BLaER1 (cell line): ENCODE measurements around the gene ZDHHC19.
"Not testable (repeated sequence)": the region's sequence is repeated elsewhere in the genome, so short reads cannot be mapped to it uniquely, and the experiment has no call there.

Source experiments
- H3K27ac ChIP-seq: shearing (Covaris generic); formaldehyde crosslinking; 2 replicates; pipeline ENCODE4 v1.8.1; 2022
- H3K27me3 ChIP-seq: shearing (Covaris generic); formaldehyde crosslinking; 2 replicates; pipeline ENCODE4 v1.8.1; 2022
- H3K36me3 ChIP-seq: shearing (Covaris generic); formaldehyde crosslinking; 2 replicates; pipeline ENCODE4 v1.8.1; 2022
- H3K4me1 ChIP-seq: shearing (Covaris generic); formaldehyde crosslinking; 2 replicates; pipeline ENCODE4 v1.8.1; 2022
- H3K4me2 ChIP-seq: shearing (Covaris generic); formaldehyde crosslinking; 2 replicates; pipeline ENCODE4 v1.8.1; 2022
- H3K4me3 ChIP-seq: shearing (Covaris generic); formaldehyde crosslinking; 2 replicates; pipeline ENCODE4 v1.8.1; 2022
- H3K9ac ChIP-seq: shearing (Covaris generic); formaldehyde crosslinking; 2 replicates; pipeline ENCODE4 v1.8.1; 2022
- H3K9me3 ChIP-seq: shearing (Covaris generic); formaldehyde crosslinking; 2 replicates; pipeline ENCODE4 v1.8.1; 2022
- H4K20me1 ChIP-seq: shearing (Covaris generic); formaldehyde crosslinking; 2 replicates; pipeline ENCODE4 v1.8.1; 2022
- Cebpa-rat ChIP-seq: shearing (Covaris generic); IDR thresholded peaks from 2 replicates; pipeline ENCODE4 v1.8.1; 2022

The ZDHHC19 gene

GRCh38 chr3:196210673-196211556, at the start of gene ZDHHC19:
TSS of gene ZDHHC19 (minus strand) at chr3:196211400. CDS start at chr3:196211315, 85 bp downstream.
- Histone ChIP-seq H3K9me3 (peaks cover 7% of the 10 kb centered on the region; the same call in 1 of the 2 replicates), H3K9ac (no peak within 1 kb of the TSS), H3K36me3 (no peaks in the 10 kb centered on the region), H3K27me3 (no peaks in the 10 kb centered on the region), H3K4me2 (no peak within 1 kb of the TSS), H3K27ac (no peak within 1 kb of the TSS), H3K4me1 (peaks cover 29% of the 10 kb centered on the region), H4K20me1 (no peaks in the 10 kb centered on the region), H3K4me3 (no peak within 1 kb of the TSS)
- TF ChIP-seq Cebpa-rat = no peak

GRCh38 chr3:196260784-196261183, 49.6 kb upstream of the ZDHHC19 start:
- no peaks in the 10 kb centered on the region for H4K20me1 ChIP-seq
- H3K36me3 ChIP-seq = peaks cover 60% of the 10 kb centered on the region
- H3K27me3 ChIP-seq = no peaks in the 10 kb centered on the region
- H3K27ac ChIP-seq = no peak overlapping the region
- no peaks in the 10 kb centered on the region for H3K4me1 ChIP-seq
- H3K9ac ChIP-seq = no peak overlapping the region
- peaks cover 8% of the 10 kb centered on the region; the same call in 1 of the 2 replicates for H3K9me3 ChIP-seq
- no peak overlapping the region for H3K4me2 ChIP-seq
- H3K4me3 ChIP-seq = no peak overlapping the region
- no peak for TF ChIP-seq Cebpa-rat

- peaks cover 12% of the 10 kb centered on the region for H3K9me3 ChIP-seq
- peaks cover 53% of the 10 kb centered on the region for H3K36me3 ChIP-seq
- H3K27me3 ChIP-seq = no peaks in the 10 kb centered on the region
- no peaks in the 10 kb centered on the region for H4K20me1 ChIP-seq
- no peak overlapping the region for H3K4me3 ChIP-seq
- no peak overlapping the region for H3K4me2 ChIP-seq
- no peak overlapping the region for H3K27ac ChIP-seq
- peaks cover 20% of the 10 kb centered on the region for H3K4me1 ChIP-seq
- no peak overlapping the region for H3K9ac ChIP-seq
- no peak for TF ChIP-seq Cebpa-rat
These were observed 44.6 kb upstream of the ZDHHC19 start for GRCh38 chr3:196255776-196256175.

GRCh38 chr3:196254376-196255283, 43.4 kb upstream of the ZDHHC19 start:
- Histone ChIP-seq H4K20me1 (no peaks in the 10 kb centered on the region), H3K36me3 (peaks cover 59% of the 10 kb centered on the region), H3K9me3 (peaks cover 23% of the 10 kb centered on the region), H3K4me2 (no peak overlapping the region), H3K27ac (no peak overlapping the region), H3K4me3 (no peak overlapping the region), H3K27me3 (no peaks in the 10 kb centered on the region), H3K9ac (no peak overlapping the region), H3K4me1 (peaks cover 20% of the 10 kb centered on the region)
- no peak for TF ChIP-seq Cebpa-rat

- Histone ChIP-seq H3K4me2 (peak overlapping the region; percentile 56), H3K27me3 (no peaks in the 10 kb centered on the region), H3K4me1 (peaks cover 20% of the 10 kb centered on the region), H3K27ac (peak overlapping the region; percentile 18; the same call in 1 of the 2 replicates), H3K4me3 (no peak overlapping the region), H4K20me1 (no peaks in the 10 kb centered on the region), H3K36me3 (peaks cover 73% of the 10 kb centered on the region), H3K9ac (no peak overlapping the region), H3K9me3 (peaks cover 26% of the 10 kb centered on the region)
- TF ChIP-seq Cebpa-rat = no peak
These were observed 40.7 kb upstream of the ZDHHC19 start for GRCh38 chr3:196251918-196252317.

GRCh38 chr3:196246612-196247308, 35.6 kb upstream of the ZDHHC19 start:
- TF ChIP-seq Cebpa-rat = no peak
- Histone ChIP-seq H3K36me3 (peaks cover 92% of the 10 kb centered on the region), H3K9ac (no peak overlapping the region), H3K9me3 (peaks cover 46% of the 10 kb centered on the region), H3K27me3 (no peaks in the 10 kb centered on the region), H3K4me3 (no peak overlapping the region), H3K4me1 (peaks cover 8% of the 10 kb centered on the region), H3K27ac (no peak overlapping the region), H3K4me2 (no peak overlapping the region), H4K20me1 (no peaks in the 10 kb centered on the region)

- H3K4me2 ChIP-seq, H3K9ac ChIP-seq, H3K27ac ChIP-seq, H3K4me1 ChIP-seq, H4K20me1 ChIP-seq, H3K4me3 ChIP-seq, H3K27me3 ChIP-seq: not testable (repeated sequence)
- Histone ChIP-seq H3K9me3 (peaks cover 25% of the 10 kb centered on the region), H3K36me3 (peaks cover 92% of the 10 kb centered on the region)
These were observed 33.0 kb upstream of the ZDHHC19 start for GRCh38 chr3:196244166-196244565.

GRCh38 chr3:196241704-196242103, 30.5 kb upstream of the ZDHHC19 start:
- no peak for TF ChIP-seq Cebpa-rat
- H3K4me1 ChIP-seq = peaks cover 16% of the 10 kb centered on the region
- peaks cover 82% of the 10 kb centered on the region for H3K36me3 ChIP-seq
- H3K9me3 ChIP-seq = peaks cover 25% of the 10 kb centered on the region
- H3K4me3 ChIP-seq = no peak overlapping the region
- no peak overlapping the region for H3K4me2 ChIP-seq
- H4K20me1 ChIP-seq = peaks cover 12% of the 10 kb centered on the region
- H3K27ac ChIP-seq = no peak overlapping the region
- no peak overlapping the region for H3K9ac ChIP-seq
- H3K27me3 ChIP-seq = no peaks in the 10 kb centered on the region

GRCh38 chr3:196240424-196240823, 29.2 kb upstream of the ZDHHC19 start:
- H3K4me3 ChIP-seq = no peak overlapping the region
- H3K36me3 ChIP-seq = peaks cover 70% of the 10 kb centered on the region

More at GRCh38 chr3:196240424-196240823, 29.2 kb upstream of the ZDHHC19 start:
- peaks cover 27% of the 10 kb centered on the region for H3K4me1 ChIP-seq
- no peak for TF ChIP-seq Cebpa-rat
- H3K9ac ChIP-seq = no peak overlapping the region
- H3K27me3 ChIP-seq = no peaks in the 10 kb centered on the region
- peaks cover 14% of the 10 kb centered on the region for H4K20me1 ChIP-seq
- peaks cover 15% of the 10 kb centered on the region for H3K9me3 ChIP-seq
- no peak overlapping the region for H3K27ac ChIP-seq
- H3K4me2 ChIP-seq = no peak overlapping the region
